Endothelial cell (in vitro differentiated cells): ENCODE measurements around the gene RNF13. TPM values are rescaled to one million over a fixed set of nuclear protein-coding genes. Genes with fewer than 3 reads are reported as not detected.
"Not testable (repeated sequence)": the region's sequence is repeated elsewhere in the genome, so short reads cannot be mapped to it uniquely, and the experiment has no call there.

Experiments
- DNase-seq: peaks from one replicate; pipeline ENCODE4 v3.0.0; 2021; ENCODE audit warnings: low spot score
- H3K27ac Mint-ChIP-seq: one replicate; pipeline ENCODE4 v1.8.0; 2021; ENCODE audit warnings: mixed read lengths, inconsistent platforms; ENCODE audit not compliant: unreplicated experiment
- H3K27me3 Mint-ChIP-seq: one replicate; pipeline ENCODE4 v1.8.0; 2021; ENCODE audit warnings: mild to moderate bottlenecking, moderate library complexity, mixed read lengths, inconsistent platforms; ENCODE audit not compliant: unreplicated experiment
- H3K36me3 Mint-ChIP-seq: one replicate; pipeline ENCODE4 v1.8.0; 2021; ENCODE audit warnings: mild to moderate bottlenecking, low read depth, mixed read lengths, inconsistent platforms; ENCODE audit not compliant: unreplicated experiment
- H3K4me1 Mint-ChIP-seq: one replicate; pipeline ENCODE4 v1.8.0; 2021; ENCODE audit warnings: mild to moderate bottlenecking, mixed read lengths, inconsistent platforms; ENCODE audit not compliant: unreplicated experiment
- H3K4me3 Mint-ChIP-seq: one replicate; pipeline ENCODE4 v1.8.0; 2021; ENCODE audit warnings: mild to moderate bottlenecking, mixed read lengths, inconsistent platforms; ENCODE audit not compliant: unreplicated experiment
- H3K9me3 Mint-ChIP-seq: one replicate; pipeline ENCODE4 v1.8.0; 2021; ENCODE audit warnings: mixed read lengths, inconsistent platforms; ENCODE audit not compliant: unreplicated experiment
- CTCF ChIP-seq: fragments of 200-600 bp; sonication (generic); IDR thresholded peaks from one replicate; pipeline ENCODE4 v1.5.0; 2021; ENCODE audit warnings: antibody characterized with exemption; ENCODE audit not compliant: unreplicated experiment
- total RNA-seq: library from RNA; stranded (reverse); fragmentation: NEBNext Ultra II Directional; extraction: Animal tissue kit (Norgen Biotek cat#: 25700); gene quantifications from one replicate; pipeline ENCODE4 v1.2.1, GENCODE V29; 2021; ENCODE audit not compliant: unreplicated experiment

RNF13 gene
- total RNA-seq, 1 donor from 2014 or later = 30.7 TPM

GRCh38 chr3:149975919-149976318 is 162.9 kb downstream of the RNF13 start:
- no peak for DNase-seq
- Mint-ChIP-seq H3K27me3 (peaks cover 8% of the 10 kb centered on the region), H3K4me3 (no peak overlapping the region), H3K36me3 (peaks cover 5% of the 10 kb centered on the region), H3K9me3 (no peaks in the 10 kb centered on the region), H3K27ac (no peak overlapping the region), H3K4me1 (peaks cover 12% of the 10 kb centered on the region)
- no peak for TF ChIP-seq CTCF

GRCh38 chr3:149977386-149977785 is 164.4 kb downstream of the RNF13 start:
- TF ChIP-seq CTCF = no peak
- Mint-ChIP-seq H3K4me3 (no peak overlapping the region), H3K4me1 (peaks cover 1% of the 10 kb centered on the region), H3K27ac (no peak overlapping the region), H3K9me3 (no peaks in the 10 kb centered on the region), H3K36me3 (no peaks in the 10 kb centered on the region), H3K27me3 (no peaks in the 10 kb centered on the region)
- DNase-seq = no peak

- H3K27me3 Mint-ChIP-seq, H3K27ac Mint-ChIP-seq, H3K4me1 Mint-ChIP-seq, H3K9me3 Mint-ChIP-seq, DNase-seq, H3K4me3 Mint-ChIP-seq, H3K36me3 Mint-ChIP-seq: not testable (repeated sequence)
Measured at GRCh38 chr3:149981979-149982378, 169.0 kb downstream of the RNF13 start.

- H3K36me3 Mint-ChIP-seq, H3K9me3 Mint-ChIP-seq: not testable (repeated sequence)
Measured at GRCh38 chr3:149983053-149983452, 170.0 kb downstream of the RNF13 start.

GRCh38 chr3:149983628-149984027 is 170.6 kb downstream of the RNF13 start:
- DNase-seq = no peak
- no peak for TF ChIP-seq CTCF
- no peak overlapping the region for H3K27ac Mint-ChIP-seq

More at GRCh38 chr3:149983053-149983452, 170.0 kb downstream of the RNF13 start:
- not testable (repeated sequence) for H3K27ac Mint-ChIP-seq, DNase-seq, H3K4me1 Mint-ChIP-seq, H3K4me3 Mint-ChIP-seq, H3K27me3 Mint-ChIP-seq

GRCh38 chr3:149989307-149989706 is 176.3 kb downstream of the RNF13 start:
- Mint-ChIP-seq H3K27me3 (no peaks in the 10 kb centered on the region), H3K9me3 (no peaks in the 10 kb centered on the region), H3K4me3 (no peak overlapping the region), H3K4me1 (no peaks in the 10 kb centered on the region), H3K36me3 (no peaks in the 10 kb centered on the region), H3K27ac (no peak overlapping the region)
- no peak for DNase-seq
- TF ChIP-seq CTCF = no peak

More at GRCh38 chr3:149983628-149984027, 170.6 kb downstream of the RNF13 start:
- Mint-ChIP-seq H3K36me3 (no peaks in the 10 kb centered on the region), H3K27me3 (no peaks in the 10 kb centered on the region), H3K4me3 (no peak overlapping the region), H3K4me1 (no peaks in the 10 kb centered on the region), H3K9me3 (no peaks in the 10 kb centered on the region)
